Sigmoid colon (tissue), 4 donors: ENCODE measurements around the gene HDX.
"Not testable (repeated sequence)": the region's sequence is repeated elsewhere in the genome, so short reads cannot be mapped to it uniquely, and the experiment has no call there.

Source experiments
- CTCF ChIP-seq, 4 experiments: fragments of 450-650 bp in 3 of 4; fragments of 200-600 bp in 1 of 4; IDR thresholded peaks; one replicate each; pipeline ENCODE4 v1.5.1; 2016 to 2019; ENCODE audit warnings: antibody characterized with exemption in 4 of 4, mild to moderate bottlenecking in 3 of 4, moderate library complexity in 2 of 4
- POLR2AphosphoS5 ChIP-seq, 4 donors: sonication (generic); formaldehyde crosslinking; IDR thresholded peaks; one replicate each; pipeline ENCODE4 v1.6.1; 2017; ENCODE audit warnings: antibody characterized with exemption in 4 of 4

GRCh38 chrX:84537627-84538026 is 35.4 kb upstream of the HDX start:
- TF ChIP-seq CTCF, POLR2AphosphoS5 (IDR thresholded peaks at IDR 0.05): not testable (repeated sequence)
